HCT116 (cell line): ENCODE data around the gene FMN2. TPM values are rescaled to one million over a fixed set of nuclear protein-coding genes. Genes with fewer than 3 reads are reported as not detected.

Experiments used
- ATAC-seq: fragments of 200-7000 bp; cut with Tn5 transposase; 2 replicates; pipeline ENCODE4 v1.9.1; 2020; ENCODE audit warnings: mild to moderate bottlenecking, moderate library complexity
- BruUV-seq: library from RNA; stranded (reverse); fragments of 400-500 nt; replicated peaks from 2 replicates; lab custom pipeline; 2021; lab: Mats Ljungman, UMichigan
- CTCF ChIA-PET: fragments of 300-600 bp; sonication (Branson Sonifier 250); formaldehyde crosslinking; loops from one replicate; lab custom pipeline; 2021; ENCODE audit warnings: antibody characterized with exemption; lab: Charles Lee
- POLR2A ChIA-PET: fragments of 300-600, 350-600 bp; sonication (Branson Sonifier 250); formaldehyde crosslinking; loops from one replicate; lab custom pipeline; 2021; ENCODE audit warnings: antibody characterized with exemption; lab: Charles Lee
- RAD21 ChIA-PET, 2 experiments: fragments of 300-600 bp; sonication (Branson Sonifier 250); formaldehyde crosslinking; loops; one replicate each; lab custom pipeline; 2023; ENCODE audit warnings: low total read pairs in 2 of 2; ENCODE audit not compliant: uncharacterized antibody in 2 of 2, unreplicated experiment in 2 of 2, low non-redundant PET in 1 of 2; lab: Charles Lee
- DNase-seq: peaks from one replicate; pipeline ENCODE4 v3.0.0-alpha.2; 2010; ENCODE audit warnings: low read depth, low spot score
- H2AFZ ChIP-seq: fragments of 200-600 bp; shearing (Covaris generic), sonication (generic); 2 replicates; pipeline ENCODE4 v1.6.1; 2017; ENCODE audit warnings: low read depth, mixed run types, mixed read lengths, antibody characterized with exemption, low read length; ENCODE audit not compliant: poor library complexity, severe bottlenecking
- H3K27ac ChIP-seq: 2 replicates; pipeline ENCODE4 v1.5.1; 2012; ENCODE audit warnings: low read depth, low read length
- H3K27me3 ChIP-seq: fragments of 200-600 bp; sonication (generic); 2 replicates; pipeline ENCODE4 v1.6.1; 2016; ENCODE audit warnings: mixed run types, low read length, mixed read lengths; ENCODE audit not compliant: insufficient read depth
- H3K36me3 ChIP-seq, 2 experiments: fragments of 200-500 bp in 1 of 2; fragments of 200-600 bp in 1 of 2; sonication (Bioruptor generic) in 1 of 2; sonication (generic) in 1 of 2; 2 replicates each; pipeline versions ENCODE4 v1.5.1 to v1.6.1; 2014 to 2016; ENCODE audit warnings: low read length in 2 of 2, inconsistent platforms in 1 of 2, mixed read lengths in 1 of 2, mixed run types in 1 of 2; ENCODE audit not compliant: insufficient read depth in 2 of 2, control insufficient read depth in 1 of 2
- H3K4me1 ChIP-seq, 2 experiments: fragments of 200-600 bp in 1 of 2; sonication (generic) in 1 of 2; 2 replicates each; pipeline versions ENCODE4 v1.5.1 to v1.6.1; 2012 to 2017; ENCODE audit warnings: low read length in 2 of 2, inconsistent platforms in 1 of 2, mild to moderate bottlenecking in 1 of 2, mixed read lengths in 1 of 2, mixed run types in 1 of 2, moderate library complexity in 1 of 2; ENCODE audit not compliant: insufficient read depth in 2 of 2, control insufficient read depth in 1 of 2
- H3K4me2 ChIP-seq: fragments of 200-600 bp; sonication (generic); 2 replicates; pipeline ENCODE4 v1.6.1; 2017; ENCODE audit warnings: mixed run types, low read length, mixed read lengths
- H3K4me3 ChIP-seq, 2 experiments: fragments of 200-600 bp in 1 of 2; sonication (generic) in 1 of 2; replicated peaks in 1 of 2; 2 replicates each; pipeline ENCODE4 v1.5.1; 2011 to 2016; ENCODE audit warnings: low read length in 2 of 2, control low read depth in 1 of 2, low read depth in 1 of 2, mild to moderate bottlenecking in 1 of 2, mixed read lengths in 1 of 2, mixed run types in 1 of 2
- H3K79me2 ChIP-seq: fragments of 200-600 bp; sonication (generic); 2 replicates; pipeline ENCODE4 v1.6.1; 2017; ENCODE audit warnings: mild to moderate bottlenecking, mixed run types, low read length, moderate library complexity, mixed read lengths; ENCODE audit not compliant: insufficient read depth
- H3K9ac ChIP-seq: fragments of 200-600 bp; sonication (generic); 2 replicates; pipeline ENCODE4 v1.6.1; 2016; ENCODE audit warnings: low read length, mixed read lengths
- H3K9me2 ChIP-seq: fragments of 200-600 bp; sonication (generic), shearing (Covaris generic); 2 replicates; pipeline ENCODE4 v1.6.1; 2017; ENCODE audit warnings: mixed run types, mild to moderate bottlenecking, moderate library complexity; ENCODE audit not compliant: insufficient read depth
- H3K9me3 ChIP-seq, 2 experiments: fragments of 200-500 bp in 1 of 2; fragments of 200-600 bp in 1 of 2; sonication (Bioruptor generic) in 1 of 2; sonication (generic) in 1 of 2; 2 replicates each; pipeline ENCODE4 v1.6.1; 2014 to 2017; ENCODE audit warnings: low read length in 2 of 2, mixed read lengths in 2 of 2, inconsistent platforms in 1 of 2, low read depth in 1 of 2, mild to moderate bottlenecking in 1 of 2, mixed run types in 1 of 2, moderate library complexity in 1 of 2; ENCODE audit not compliant: control insufficient read depth in 1 of 2, insufficient read depth in 1 of 2
- H4K20me1 ChIP-seq: fragments of 200-600 bp; sonication (generic), shearing (Covaris generic); 2 replicates; pipeline ENCODE4 v1.6.1; 2017; ENCODE audit warnings: mixed run types, mild to moderate bottlenecking, moderate library complexity; ENCODE audit not compliant: insufficient read depth
- EGR1 ChIP-seq: IDR thresholded peaks from 2 replicates; pipeline ENCODE4 v1.6.1; 2012; ENCODE audit warnings: low read depth
- ELF1 ChIP-seq: IDR thresholded peaks from 2 replicates; pipeline ENCODE4 v1.6.1; 2012; ENCODE audit warnings: low read depth, borderline replicate concordance
- POLR2AphosphoS5 ChIP-seq: IDR thresholded peaks from 2 replicates; pipeline ENCODE4 v1.6.1; 2011; ENCODE audit warnings: mild to moderate bottlenecking, low read depth, low read length, moderate library complexity
- RAD21 ChIP-seq: IDR thresholded peaks from 2 replicates; pipeline ENCODE4 v1.6.1; 2012; ENCODE audit warnings: low read depth, mild to moderate bottlenecking
- SIN3A ChIP-seq: IDR thresholded peaks from 2 replicates; pipeline ENCODE4 v1.6.1; 2012; ENCODE audit warnings: low read depth
- SP1 ChIP-seq: IDR thresholded peaks from 2 replicates; pipeline ENCODE4 v1.6.1; 2012; ENCODE audit warnings: low read depth
- SRF ChIP-seq: IDR thresholded peaks from 2 replicates; pipeline ENCODE4 v1.6.1; 2012; ENCODE audit warnings: low read depth
- ZNF274 ChIP-seq: fragments of 200-500 bp; sonication (Bioruptor generic); IDR thresholded peaks from 2 replicates; pipeline ENCODE4 v1.6.1; 2014; ENCODE audit warnings: mild to moderate bottlenecking, low read depth, low read length, inconsistent platforms
- intact Hi-C: fragments of 100-400 bp; cut with micrococcal nuclease; formaldehyde crosslinking; loops from 2 replicates; pipeline ENCODE4 v1.10.0; 2022
- total RNA-seq: library from RNA; stranded (reverse); gene quantifications from one replicate; pipeline ENCODE4 v1.2.1, GENCODE V29; 2021; ENCODE audit not compliant: unreplicated experiment
- TF ChIP-seq, protein P1 (sequence below): IDR thresholded peaks from 2 replicates; pipeline ENCODE4 v1.6.1; 2012; ENCODE audit warnings: low read depth
- TF ChIP-seq, protein P2 (sequence below): IDR thresholded peaks from 2 replicates; pipeline ENCODE4 v1.6.1; 2012
- TF ChIP-seq, protein P3 (sequence below), 3 experiments: fragments of 200-600 bp in 1 of 3; sonication (generic) in 1 of 3; IDR thresholded peaks in 2 of 3; conservative IDR thresholded peaks in 1 of 3; 2 replicates each; pipeline ENCODE4 v1.5.1; 2012 to 2017; ENCODE audit warnings: low read depth in 2 of 3, low read length in 2 of 3, antibody characterized with exemption in 1 of 3, borderline replicate concordance in 1 of 3, control low read depth in 1 of 3, mild to moderate bottlenecking in 1 of 3, mixed read lengths in 1 of 3, mixed run types in 1 of 3, moderate library complexity in 1 of 3; ENCODE audit not compliant: insufficient read depth in 1 of 3
- TF ChIP-seq, protein P4 (sequence below): IDR thresholded peaks from 2 replicates; pipeline ENCODE4 v1.6.1; 2011; ENCODE audit warnings: mild to moderate bottlenecking, low read length, moderate library complexity; ENCODE audit not compliant: insufficient replicate concordance; ENCODE audit errors: extremely low read depth

The FMN2 gene
- total RNA-seq, 1 experiment from 2014 or later, result not detected

DNA sequence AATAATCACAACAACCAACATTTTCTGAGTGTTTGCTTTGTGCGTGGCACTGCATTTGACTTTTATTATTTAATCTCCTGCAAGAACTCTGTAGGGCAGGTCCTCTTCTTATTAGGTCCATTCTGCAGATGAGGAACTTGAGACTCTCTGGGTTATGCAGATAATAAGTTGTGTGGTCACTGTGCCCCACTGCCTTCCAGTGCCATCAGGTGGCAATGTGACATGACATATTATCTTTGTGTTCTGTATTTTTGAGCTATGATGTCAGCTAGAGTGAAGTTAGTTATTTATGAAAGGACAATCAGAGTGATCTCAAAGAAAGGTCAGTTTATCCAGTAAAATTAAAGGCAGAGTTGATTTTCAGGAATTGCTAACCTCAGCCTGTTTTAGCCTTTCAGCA is 196.0 kb downstream of the FMN2 start (continued):
- TF ChIP-seq, protein P1, sequence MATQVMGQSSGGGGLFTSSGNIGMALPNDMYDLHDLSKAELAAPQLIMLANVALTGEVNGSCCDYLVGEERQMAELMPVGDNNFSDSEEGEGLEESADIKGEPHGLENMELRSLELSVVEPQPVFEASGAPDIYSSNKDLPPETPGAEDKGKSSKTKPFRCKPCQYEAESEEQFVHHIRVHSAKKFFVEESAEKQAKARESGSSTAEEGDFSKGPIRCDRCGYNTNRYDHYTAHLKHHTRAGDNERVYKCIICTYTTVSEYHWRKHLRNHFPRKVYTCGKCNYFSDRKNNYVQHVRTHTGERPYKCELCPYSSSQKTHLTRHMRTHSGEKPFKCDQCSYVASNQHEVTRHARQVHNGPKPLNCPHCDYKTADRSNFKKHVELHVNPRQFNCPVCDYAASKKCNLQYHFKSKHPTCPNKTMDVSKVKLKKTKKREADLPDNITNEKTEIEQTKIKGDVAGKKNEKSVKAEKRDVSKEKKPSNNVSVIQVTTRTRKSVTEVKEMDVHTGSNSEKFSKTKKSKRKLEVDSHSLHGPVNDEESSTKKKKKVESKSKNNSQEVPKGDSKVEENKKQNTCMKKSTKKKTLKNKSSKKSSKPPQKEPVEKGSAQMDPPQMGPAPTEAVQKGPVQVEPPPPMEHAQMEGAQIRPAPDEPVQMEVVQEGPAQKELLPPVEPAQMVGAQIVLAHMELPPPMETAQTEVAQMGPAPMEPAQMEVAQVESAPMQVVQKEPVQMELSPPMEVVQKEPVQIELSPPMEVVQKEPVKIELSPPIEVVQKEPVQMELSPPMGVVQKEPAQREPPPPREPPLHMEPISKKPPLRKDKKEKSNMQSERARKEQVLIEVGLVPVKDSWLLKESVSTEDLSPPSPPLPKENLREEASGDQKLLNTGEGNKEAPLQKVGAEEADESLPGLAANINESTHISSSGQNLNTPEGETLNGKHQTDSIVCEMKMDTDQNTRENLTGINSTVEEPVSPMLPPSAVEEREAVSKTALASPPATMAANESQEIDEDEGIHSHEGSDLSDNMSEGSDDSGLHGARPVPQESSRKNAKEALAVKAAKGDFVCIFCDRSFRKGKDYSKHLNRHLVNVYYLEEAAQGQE, result no peak
- TF ChIP-seq, protein P2, sequence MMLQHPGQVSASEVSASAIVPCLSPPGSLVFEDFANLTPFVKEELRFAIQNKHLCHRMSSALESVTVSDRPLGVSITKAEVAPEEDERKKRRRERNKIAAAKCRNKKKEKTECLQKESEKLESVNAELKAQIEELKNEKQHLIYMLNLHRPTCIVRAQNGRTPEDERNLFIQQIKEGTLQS, result no peak

DNA sequence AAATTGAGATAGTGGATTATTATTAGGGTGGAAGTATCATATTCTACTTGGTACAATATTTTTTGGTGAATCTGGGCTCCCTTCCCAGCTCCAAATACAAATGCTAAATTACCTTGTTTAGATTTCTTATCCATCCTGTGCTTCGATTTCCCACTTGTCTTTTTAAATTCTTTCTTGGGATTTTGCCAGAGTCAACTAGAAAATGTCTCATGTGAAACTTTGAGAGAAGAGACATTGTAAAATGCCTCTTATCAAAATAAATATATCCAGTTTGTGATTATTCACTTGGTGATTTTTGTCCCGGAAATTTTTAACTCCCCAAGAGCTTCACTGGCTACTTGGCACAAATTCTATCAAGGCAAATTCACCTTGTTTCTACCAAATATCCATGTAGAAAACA is 202.0 kb downstream of the FMN2 start:
- Histone ChIP-seq H3K9ac (no peak overlapping the region), H3K4me1 (no peaks in the 10 kb centered on the region), H2AFZ (no peak overlapping the region), H3K4me3 (no peak overlapping the region), H3K36me3 (no peaks in the 10 kb centered on the region), H3K27me3 (no peaks in the 10 kb centered on the region), H3K27ac (no peak overlapping the region), H3K9me3 (peaks cover 10 to 19% of the 10 kb centered on the region in 2 experiments; a peak in 2 of 4 replicates), H4K20me1 (no peaks in the 10 kb centered on the region), H3K79me2 (no peaks in the 10 kb centered on the region), H3K4me2 (no peak overlapping the region), H3K9me2 (no peaks in the 10 kb centered on the region)
- POLR2A ChIA-PET, result no interaction called here
- ATAC-seq, result no peak
- DNase-seq, result no peak
- no TSS peak for BruUV-seq
- RAD21 ChIA-PET, result no interaction called here
- CTCF ChIA-PET, result no interaction called here
- intact Hi-C loops, result no loop called here
- TF ChIP-seq, protein P2, result no peak
- TF ChIP-seq, protein P3, sequence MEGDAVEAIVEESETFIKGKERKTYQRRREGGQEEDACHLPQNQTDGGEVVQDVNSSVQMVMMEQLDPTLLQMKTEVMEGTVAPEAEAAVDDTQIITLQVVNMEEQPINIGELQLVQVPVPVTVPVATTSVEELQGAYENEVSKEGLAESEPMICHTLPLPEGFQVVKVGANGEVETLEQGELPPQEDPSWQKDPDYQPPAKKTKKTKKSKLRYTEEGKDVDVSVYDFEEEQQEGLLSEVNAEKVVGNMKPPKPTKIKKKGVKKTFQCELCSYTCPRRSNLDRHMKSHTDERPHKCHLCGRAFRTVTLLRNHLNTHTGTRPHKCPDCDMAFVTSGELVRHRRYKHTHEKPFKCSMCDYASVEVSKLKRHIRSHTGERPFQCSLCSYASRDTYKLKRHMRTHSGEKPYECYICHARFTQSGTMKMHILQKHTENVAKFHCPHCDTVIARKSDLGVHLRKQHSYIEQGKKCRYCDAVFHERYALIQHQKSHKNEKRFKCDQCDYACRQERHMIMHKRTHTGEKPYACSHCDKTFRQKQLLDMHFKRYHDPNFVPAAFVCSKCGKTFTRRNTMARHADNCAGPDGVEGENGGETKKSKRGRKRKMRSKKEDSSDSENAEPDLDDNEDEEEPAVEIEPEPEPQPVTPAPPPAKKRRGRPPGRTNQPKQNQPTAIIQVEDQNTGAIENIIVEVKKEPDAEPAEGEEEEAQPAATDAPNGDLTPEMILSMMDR (IDR thresholded peaks at IDR 0.05 in 2 of 3, conservative IDR thresholded peaks at IDR 0.05 in 1 of 3; ENCODE audit: borderline replicate concordance in 1 of 3, insufficient read depth in 1 of 3, low read depth in 2 of 3, low read length in 2 of 3), result no peak
- no peak for TF ChIP-seq EGR1
- TF ChIP-seq ELF1, result no peak
- no peak for TF ChIP-seq ZNF274
- no peak for TF ChIP-seq SP1
- TF ChIP-seq, protein P4, sequence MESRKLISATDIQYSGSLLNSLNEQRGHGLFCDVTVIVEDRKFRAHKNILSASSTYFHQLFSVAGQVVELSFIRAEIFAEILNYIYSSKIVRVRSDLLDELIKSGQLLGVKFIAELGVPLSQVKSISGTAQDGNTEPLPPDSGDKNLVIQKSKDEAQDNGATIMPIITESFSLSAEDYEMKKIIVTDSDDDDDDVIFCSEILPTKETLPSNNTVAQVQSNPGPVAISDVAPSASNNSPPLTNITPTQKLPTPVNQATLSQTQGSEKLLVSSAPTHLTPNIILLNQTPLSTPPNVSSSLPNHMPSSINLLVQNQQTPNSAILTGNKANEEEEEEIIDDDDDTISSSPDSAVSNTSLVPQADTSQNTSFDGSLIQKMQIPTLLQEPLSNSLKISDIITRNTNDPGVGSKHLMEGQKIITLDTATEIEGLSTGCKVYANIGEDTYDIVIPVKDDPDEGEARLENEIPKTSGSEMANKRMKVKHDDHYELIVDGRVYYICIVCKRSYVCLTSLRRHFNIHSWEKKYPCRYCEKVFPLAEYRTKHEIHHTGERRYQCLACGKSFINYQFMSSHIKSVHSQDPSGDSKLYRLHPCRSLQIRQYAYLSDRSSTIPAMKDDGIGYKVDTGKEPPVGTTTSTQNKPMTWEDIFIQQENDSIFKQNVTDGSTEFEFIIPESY, result no peak
- TF ChIP-seq RAD21, result no peak
- TF ChIP-seq SIN3A, result no peak
- no peak for TF ChIP-seq SRF
- no peak for TF ChIP-seq POLR2AphosphoS5
- TF ChIP-seq, protein P1, result no peak
